Tibial nerve (tissue), 4 donors: ENCODE results near the gene EYS.

Experiments
- CTCF ChIP-seq, 5 experiments: fragments of 200-600 bp in 3 of 5; fragments of 450-650 bp in 2 of 5; sonication (generic) in 3 of 5; IDR thresholded peaks; one replicate each; pipeline ENCODE4 v1.5.1; 2016 to 2019; ENCODE audit warnings: antibody characterized with exemption in 5 of 5, mild to moderate bottlenecking in 3 of 5, moderate library complexity in 2 of 5
- EP300 ChIP-seq, 2 donors: sonication (generic); formaldehyde crosslinking; IDR thresholded peaks; one replicate each; pipeline ENCODE4 v1.6.1; 2017; ENCODE audit warnings: antibody characterized with exemption in 2 of 2, mild to moderate bottlenecking in 1 of 2
- POLR2A ChIP-seq, 2 donors: fragments of 450-650 bp; IDR thresholded peaks; one replicate each; pipeline ENCODE4 v1.6.1; 2017; ENCODE audit warnings: antibody characterized with exemption in 2 of 2, mild to moderate bottlenecking in 2 of 2, moderate library complexity in 2 of 2

DNA sequence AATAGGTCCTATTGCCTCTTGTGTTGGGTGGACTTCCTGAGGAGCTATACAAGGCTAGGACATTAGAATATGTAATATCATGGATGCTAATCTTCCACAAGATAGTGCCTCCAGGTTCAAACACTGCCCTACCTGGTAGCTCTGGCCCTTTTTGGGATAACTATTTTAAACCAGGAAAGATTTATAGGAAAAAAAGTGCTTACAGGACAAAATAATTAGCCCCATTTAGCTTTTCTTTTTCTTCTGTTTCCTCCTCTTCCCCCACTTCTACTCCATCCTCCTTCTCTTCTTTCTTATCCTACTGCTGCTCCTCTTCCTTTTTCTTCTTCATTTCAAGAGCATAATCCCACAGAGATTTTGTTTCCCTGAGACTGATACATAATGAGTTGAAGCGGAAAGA lies 1104.0 kb downstream of the EYS start:
- TF ChIP-seq CTCF (IDR thresholded peaks at IDR 0.05) (no peak), POLR2A (IDR thresholded peaks at IDR 0.05) (no peak), EP300 (IDR thresholded peaks at IDR 0.05) (no peak)
